ENCODE results near the gene KLF3. TPM values are rescaled to one million over a fixed set of nuclear protein-coding genes. Genes with fewer than 3 reads are reported as not detected.

The KLF3 gene
- total RNA-seq, 2 experiments from 2014 or later: 30.2 to 33.5 TPM

DNA sequence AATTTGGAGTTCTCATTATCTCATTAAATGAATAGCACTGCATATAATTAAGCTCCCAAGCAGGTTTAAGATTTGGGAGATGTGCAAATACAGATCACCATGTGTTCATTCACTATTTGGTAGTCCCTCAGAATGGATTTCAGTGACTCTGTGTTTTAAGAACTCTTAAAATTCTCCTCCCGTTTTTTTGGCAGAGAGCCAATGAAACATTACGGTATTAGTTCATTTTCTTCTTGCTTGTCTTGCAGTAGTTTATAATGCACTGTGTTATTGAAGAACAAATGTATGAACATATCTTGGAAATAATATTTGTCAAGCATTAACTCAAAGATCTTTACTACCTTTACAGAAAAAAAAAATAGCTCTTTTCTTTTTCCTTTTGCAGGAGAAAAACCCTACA lies 32.7 kb downstream of the KLF3 start:
- POLR2A ChIA-PET: no interaction called here
- H3K27me3 Mint-ChIP-seq: no peaks in the 10 kb centered on the region
- DNase-seq: no peak
- H3K36me3 Mint-ChIP-seq (ENCODE audit: low read depth): peaks cover 65% of the 10 kb centered on the region
- no peaks in the 10 kb centered on the region for H3K9me3 Mint-ChIP-seq
- CTCF ChIA-PET: interaction anchor here (1.0 to 1.2 kb wide), 2 partner anchors 28 to 501 kb away, joined by 3 read pairs; no protein-coding TSS in a partner anchor
- H3K4me3 Mint-ChIP-seq: no peak overlapping the region
- no peaks in the 10 kb centered on the region for H3K4me1 Mint-ChIP-seq
- no peak overlapping the region for H3K27ac Mint-ChIP-seq

DNA sequence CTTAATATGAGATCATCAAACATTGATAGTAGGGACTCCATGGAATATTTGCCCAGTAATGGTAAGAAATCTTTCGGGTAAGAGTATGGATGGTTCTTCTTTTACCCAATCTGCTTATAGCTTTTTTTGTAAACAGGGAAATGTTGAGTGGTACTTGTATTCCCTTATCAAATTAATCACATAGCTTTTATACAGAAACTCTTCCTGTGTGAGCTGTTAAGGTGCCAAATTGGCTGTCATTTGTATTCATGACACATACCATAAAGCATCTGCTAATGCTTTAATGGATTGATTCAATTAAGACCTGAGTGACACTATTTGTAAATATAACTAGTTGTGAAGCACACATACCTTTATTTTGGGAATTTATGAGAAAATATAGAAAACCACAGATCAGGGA lies 34.2 kb downstream of the KLF3 start:
- no peak overlapping the region for H3K4me3 Mint-ChIP-seq
- CTCF ChIA-PET: interaction anchor here (0.9 to 1.4 kb wide), 6 partner anchors 9 to 518 kb away, joined by 3 to 4 read pairs (median 3); no protein-coding TSS in a partner anchor
- H3K36me3 Mint-ChIP-seq (ENCODE audit: low read depth): peaks cover 59% of the 10 kb centered on the region
- POLR2A ChIA-PET: no interaction called here
- H3K27me3 Mint-ChIP-seq: no peaks in the 10 kb centered on the region
- H3K9me3 Mint-ChIP-seq: no peaks in the 10 kb centered on the region
- no peaks in the 10 kb centered on the region for H3K4me1 Mint-ChIP-seq
- no peak overlapping the region for H3K27ac Mint-ChIP-seq
- DNase-seq: no peak

DNA sequence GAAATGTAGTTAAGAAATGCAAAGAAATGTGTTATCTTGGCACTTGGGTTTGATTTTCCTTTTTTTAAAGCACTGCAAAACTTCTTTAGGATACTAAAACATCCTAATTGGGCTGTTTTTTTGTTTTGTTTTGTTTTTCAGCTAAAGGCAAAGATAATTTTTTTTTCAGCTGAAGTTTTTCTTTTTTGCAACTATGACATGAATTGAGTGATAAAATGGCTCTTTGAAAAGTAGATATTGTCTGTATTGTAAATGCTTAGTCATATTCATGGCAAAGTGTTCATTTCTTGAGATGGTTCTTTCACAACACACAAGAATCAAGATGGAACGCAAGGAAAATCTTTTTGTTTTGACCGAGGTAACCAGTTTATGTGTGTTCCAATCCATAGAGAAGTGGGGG lies 35.1 kb downstream of the KLF3 start:
- no peaks in the 10 kb centered on the region for H3K9me3 Mint-ChIP-seq
- H3K27ac Mint-ChIP-seq: no peak overlapping the region
- CTCF ChIA-PET: interaction anchor here (1.0 to 1.4 kb wide), 4 partner anchors 21 to 519 kb away, joined by 3 read pairs; no protein-coding TSS in a partner anchor
- H3K36me3 Mint-ChIP-seq (ENCODE audit: low read depth): peaks cover 52% of the 10 kb centered on the region
- H3K4me1 Mint-ChIP-seq: no peaks in the 10 kb centered on the region
- POLR2A ChIA-PET: no interaction called here
- no peaks in the 10 kb centered on the region for H3K27me3 Mint-ChIP-seq
- no peak for DNase-seq
- no peak overlapping the region for H3K4me3 Mint-ChIP-seq

DNA sequence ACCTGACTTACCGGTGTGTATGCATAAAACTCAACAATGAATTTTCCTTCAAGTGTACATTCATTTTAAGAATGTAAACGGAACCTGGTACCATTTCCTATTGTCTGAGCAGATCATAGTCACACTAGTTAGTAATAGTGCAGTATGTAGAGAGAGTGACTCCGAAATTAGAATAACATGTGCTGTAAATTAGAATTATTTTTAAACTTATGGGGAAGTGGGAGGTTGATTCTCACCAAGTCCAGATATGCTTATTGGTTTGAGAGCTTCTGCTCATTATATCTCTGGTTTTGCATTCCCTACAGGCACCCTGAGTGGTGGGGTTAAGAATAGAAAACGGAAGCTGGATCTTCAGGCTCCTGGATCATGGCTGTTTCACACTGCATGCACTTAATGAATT lies 39.6 kb downstream of the KLF3 start:
- H3K27me3 Mint-ChIP-seq: peaks cover 6% of the 10 kb centered on the region
- DNase-seq: no peak
- H3K36me3 Mint-ChIP-seq (ENCODE audit: low read depth): peaks cover 8% of the 10 kb centered on the region
- no peak overlapping the region for H3K4me3 Mint-ChIP-seq
- ChIA-PET POLR2A (no interaction called here), CTCF (no interaction called here)
- peaks cover 11% of the 10 kb centered on the region for H3K4me1 Mint-ChIP-seq
- H3K9me3 Mint-ChIP-seq: no peaks in the 10 kb centered on the region
- no peak overlapping the region for H3K27ac Mint-ChIP-seq

DNA sequence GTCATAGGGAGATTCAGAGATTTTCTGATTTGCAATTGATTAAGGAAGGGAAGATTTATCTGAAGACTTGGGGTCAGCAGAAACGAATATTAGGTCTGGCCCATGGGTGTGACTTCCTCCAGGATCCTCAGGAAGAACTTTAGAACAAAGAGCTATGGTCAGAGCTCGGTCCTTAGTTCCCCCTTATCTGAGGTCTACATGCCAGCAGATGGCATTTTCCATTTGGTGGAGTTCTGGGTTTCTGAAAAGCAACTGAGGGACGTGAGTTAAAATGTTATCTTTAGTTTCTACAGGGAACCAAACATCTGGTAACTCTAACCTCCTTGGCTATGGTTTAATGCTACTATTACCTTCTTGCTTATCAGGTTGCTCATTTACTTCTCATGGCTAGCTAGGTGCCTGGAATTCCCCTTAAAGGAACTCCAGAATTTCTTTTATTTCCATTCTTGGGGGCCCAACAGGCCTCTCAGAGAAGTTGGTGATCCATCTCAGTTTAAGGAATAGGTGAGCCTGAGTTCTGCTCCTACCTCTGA lies 40.7 kb downstream of the KLF3 start:
- POLR2A ChIA-PET: no interaction called here
- H3K4me1 Mint-ChIP-seq: peaks cover 11% of the 10 kb centered on the region
- H3K36me3 Mint-ChIP-seq (ENCODE audit: low read depth): no peaks in the 10 kb centered on the region
- DNase-seq: no peak
- H3K27ac Mint-ChIP-seq: no peak overlapping the region
- H3K4me3 Mint-ChIP-seq: no peak overlapping the region
- H3K27me3 Mint-ChIP-seq: peaks cover 8% of the 10 kb centered on the region
- CTCF ChIA-PET: no interaction called here
- H3K9me3 Mint-ChIP-seq: no peaks in the 10 kb centered on the region

DNA sequence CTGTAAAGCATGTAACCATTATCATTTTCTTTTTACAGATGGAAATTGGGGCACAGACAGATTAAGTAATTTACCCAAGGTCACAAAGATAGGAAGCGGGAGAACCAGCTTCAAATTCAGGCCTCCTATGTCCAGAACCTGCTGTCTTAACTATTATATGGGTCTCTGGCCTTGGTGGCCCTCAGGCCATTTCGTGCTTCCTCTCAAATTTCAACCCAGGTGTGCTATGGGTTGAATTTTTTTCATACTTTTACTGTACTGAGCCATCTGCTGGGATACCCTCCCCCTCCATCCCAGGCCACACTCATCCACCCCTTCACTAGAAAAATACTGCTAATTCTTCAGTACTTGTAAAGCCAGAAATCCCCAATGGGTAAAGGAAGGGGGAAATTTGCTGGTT lies 42.3 kb downstream of the KLF3 start:
- H3K36me3 Mint-ChIP-seq (ENCODE audit: low read depth): no peaks in the 10 kb centered on the region
- H3K4me1 Mint-ChIP-seq: peaks cover 16% of the 10 kb centered on the region
- H3K4me3 Mint-ChIP-seq: no peak overlapping the region
- ChIA-PET CTCF (interaction anchor here (1.2 kb wide), 1 partner anchor 8 kb away, joined by 3 read pairs; no protein-coding TSS in a partner anchor), POLR2A (no interaction called here)
- H3K27me3 Mint-ChIP-seq: peaks cover 9% of the 10 kb centered on the region
- H3K9me3 Mint-ChIP-seq: no peaks in the 10 kb centered on the region
- no peak overlapping the region for H3K27ac Mint-ChIP-seq
- no peak for DNase-seq

DNA sequence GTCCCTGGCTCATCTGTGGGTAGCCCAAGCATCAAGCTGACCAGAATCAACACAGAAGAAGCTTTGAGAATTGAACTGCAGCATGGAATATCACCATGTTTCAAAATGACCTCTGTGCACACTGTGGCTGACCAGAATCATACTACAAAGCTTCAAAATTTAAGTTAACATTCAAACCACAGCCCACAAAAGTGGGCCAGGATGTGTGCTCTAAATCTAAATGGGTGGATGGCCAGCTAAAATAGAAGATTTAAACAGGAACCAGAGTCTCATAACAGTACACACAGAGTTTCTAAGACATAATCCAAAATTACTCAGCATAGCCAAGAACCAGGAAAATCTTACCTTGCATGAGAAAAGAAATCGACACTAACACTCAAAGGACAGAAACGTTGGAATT lies 46.1 kb downstream of the KLF3 start:
- H3K27ac Mint-ChIP-seq: no peak overlapping the region

DNA sequence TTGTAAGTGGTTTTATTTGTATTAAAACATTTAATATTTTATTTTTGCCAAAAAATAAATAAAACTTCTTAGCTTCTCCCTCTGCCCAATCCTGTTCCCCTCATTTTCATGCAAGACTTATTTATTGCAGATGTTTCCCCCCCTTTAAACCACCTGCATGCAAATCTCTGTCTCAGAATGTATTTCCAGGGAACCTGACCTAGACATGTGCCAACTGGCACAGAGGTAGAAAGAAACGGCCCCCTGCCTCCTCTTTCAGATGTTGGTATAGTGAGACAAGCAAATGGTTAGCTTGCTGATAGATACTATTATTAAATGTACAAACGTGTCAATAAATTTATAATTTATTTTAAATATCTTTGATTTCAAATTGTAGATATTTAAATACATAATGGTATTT lies 47.1 kb downstream of the KLF3 start:
- DNase-seq: no peak
- peaks cover 11% of the 10 kb centered on the region for H3K27me3 Mint-ChIP-seq
- CTCF ChIA-PET: no interaction called here
- no peak overlapping the region for H3K4me3 Mint-ChIP-seq
- peaks cover 2% of the 10 kb centered on the region for H3K36me3 Mint-ChIP-seq (ENCODE audit: low read depth)
- H3K27ac Mint-ChIP-seq: no peak overlapping the region
- H3K9me3 Mint-ChIP-seq: peaks cover 9% of the 10 kb centered on the region
- POLR2A ChIA-PET: no interaction called here
- peaks cover 14% of the 10 kb centered on the region for H3K4me1 Mint-ChIP-seq

More for the DNA sequence above, 46.1 kb downstream of the KLF3 start:
- ChIA-PET CTCF (interaction anchor here (0.6 kb wide), 1 partner anchor 22 kb away, joined by 3 read pairs; no protein-coding TSS in a partner anchor), POLR2A (no interaction called here)
- H3K36me3 Mint-ChIP-seq (ENCODE audit: low read depth): peaks cover 2% of the 10 kb centered on the region
- H3K27me3 Mint-ChIP-seq: peaks cover 17% of the 10 kb centered on the region
- H3K4me3 Mint-ChIP-seq: no peak overlapping the region
- H3K9me3 Mint-ChIP-seq: peaks cover 9% of the 10 kb centered on the region
- H3K4me1 Mint-ChIP-seq: peaks cover 16% of the 10 kb centered on the region
- DNase-seq: no peak

DNA sequence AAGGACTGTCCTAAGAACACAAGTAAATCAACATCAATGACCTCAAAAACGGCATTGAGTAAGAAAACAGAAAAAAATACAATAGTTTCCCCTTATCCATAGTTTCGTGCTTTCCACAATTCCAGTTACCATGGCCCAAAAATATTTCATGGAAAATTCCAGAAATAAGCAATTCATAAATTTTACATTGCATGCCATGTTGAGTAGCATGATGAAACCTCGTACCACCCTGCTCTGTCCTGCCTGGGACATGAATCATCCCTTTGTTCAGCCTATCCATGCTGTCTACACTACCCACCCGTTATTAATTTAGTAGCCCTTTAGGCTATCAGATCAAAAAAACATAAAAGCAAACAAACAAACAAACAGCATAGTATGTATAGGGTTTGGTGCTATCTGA lies 51.1 kb downstream of the KLF3 start:
- CTCF ChIA-PET: interaction anchor here (1.6 kb wide), 1 partner anchor 17 kb away, joined by 3 read pairs; no protein-coding TSS in a partner anchor
- DNase-seq: no peak
- Mint-ChIP-seq H3K27ac (no peak overlapping the region), H3K9me3 (peaks cover 9% of the 10 kb centered on the region), H3K4me1 (peaks cover 4% of the 10 kb centered on the region), H3K27me3 (peaks cover 10% of the 10 kb centered on the region), H3K4me3 (no peak overlapping the region), H3K36me3 (ENCODE audit: low read depth) (peaks cover 2% of the 10 kb centered on the region)
- POLR2A ChIA-PET: no interaction called here

DNA sequence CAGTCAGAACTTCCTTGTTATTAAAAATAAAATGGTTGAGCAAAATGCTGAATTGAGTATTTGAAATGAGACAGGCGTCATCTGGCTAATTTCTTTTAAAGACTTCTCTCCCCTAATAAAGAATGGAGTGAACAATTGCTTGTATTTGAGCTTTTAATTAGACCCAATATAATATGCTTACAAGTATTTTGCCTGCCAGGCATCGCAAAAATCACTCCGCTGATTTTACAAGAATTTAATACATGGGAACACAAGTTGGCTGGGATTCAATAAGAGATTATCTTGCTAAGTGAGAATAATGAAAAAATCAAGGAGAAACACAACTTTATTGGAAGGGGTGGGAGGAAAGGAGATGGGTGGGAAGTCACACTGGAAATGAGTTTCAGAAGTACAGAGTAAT lies 52.3 kb downstream of the KLF3 start:
- ChIA-PET CTCF (interaction anchor here (0.5 to 1.6 kb wide), 2 partner anchors 18 to 467 kb away, joined by 3 read pairs; no protein-coding TSS in a partner anchor), POLR2A (no interaction called here)
- Mint-ChIP-seq H3K4me1 (no peaks in the 10 kb centered on the region), H3K9me3 (peaks cover 9% of the 10 kb centered on the region), H3K4me3 (no peak overlapping the region), H3K27ac (no peak overlapping the region), H3K36me3 (ENCODE audit: low read depth) (peaks cover 2% of the 10 kb centered on the region), H3K27me3 (peaks cover 8% of the 10 kb centered on the region)
- DNase-seq: no peak

DNA sequence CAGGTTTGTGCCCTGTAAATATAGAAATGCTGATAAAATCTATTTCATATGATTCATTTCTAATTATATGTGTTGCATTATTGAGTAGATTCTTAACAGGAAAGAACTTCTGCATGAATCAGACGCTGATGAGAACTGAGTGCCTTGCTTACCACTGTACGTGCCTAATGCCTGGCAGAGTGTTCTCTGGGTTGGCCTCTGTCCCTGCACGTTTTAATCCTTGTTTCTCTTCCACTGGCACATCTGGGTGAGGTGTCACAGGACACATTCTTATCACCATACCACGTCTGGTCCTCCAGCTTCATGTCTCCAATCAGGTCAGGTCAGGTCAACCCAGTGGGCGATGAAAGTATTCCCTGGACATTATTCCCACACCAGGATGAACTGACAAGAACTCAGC lies 53.6 kb downstream of the KLF3 start:
- Mint-ChIP-seq H3K4me1 (no peaks in the 10 kb centered on the region), H3K27ac (no peak overlapping the region), H3K27me3 (peaks cover 2% of the 10 kb centered on the region), H3K9me3 (peaks cover 3% of the 10 kb centered on the region), H3K36me3 (ENCODE audit: low read depth) (peaks cover 2% of the 10 kb centered on the region), H3K4me3 (no peak overlapping the region)
- CTCF ChIA-PET: no interaction called here
- POLR2A ChIA-PET: no interaction called here
- DNase-seq: no peak

DNA sequence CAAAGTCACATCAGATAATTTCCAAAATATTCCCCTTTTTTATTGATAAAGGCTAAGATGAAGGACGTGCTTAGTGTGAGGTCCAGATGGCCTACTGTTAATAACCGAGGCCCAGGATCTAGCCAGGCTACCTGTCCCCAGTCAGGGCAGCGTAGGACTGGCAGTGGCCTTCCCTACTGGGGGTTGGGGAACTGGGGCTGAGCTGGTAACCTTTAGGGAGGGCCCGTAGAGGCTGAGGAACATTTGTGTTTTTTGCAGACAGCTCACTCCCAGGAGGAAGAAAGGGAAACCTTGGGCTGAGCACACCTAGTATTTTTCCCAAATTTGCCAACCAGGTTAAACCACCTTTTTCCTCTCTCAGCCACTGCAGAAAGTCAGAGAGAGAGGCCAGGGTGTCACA lies 59.1 kb downstream of the KLF3 start:
- no peaks in the 10 kb centered on the region for H3K27me3 Mint-ChIP-seq
- DNase-seq: no peak
- CTCF ChIA-PET: no interaction called here

DNA sequence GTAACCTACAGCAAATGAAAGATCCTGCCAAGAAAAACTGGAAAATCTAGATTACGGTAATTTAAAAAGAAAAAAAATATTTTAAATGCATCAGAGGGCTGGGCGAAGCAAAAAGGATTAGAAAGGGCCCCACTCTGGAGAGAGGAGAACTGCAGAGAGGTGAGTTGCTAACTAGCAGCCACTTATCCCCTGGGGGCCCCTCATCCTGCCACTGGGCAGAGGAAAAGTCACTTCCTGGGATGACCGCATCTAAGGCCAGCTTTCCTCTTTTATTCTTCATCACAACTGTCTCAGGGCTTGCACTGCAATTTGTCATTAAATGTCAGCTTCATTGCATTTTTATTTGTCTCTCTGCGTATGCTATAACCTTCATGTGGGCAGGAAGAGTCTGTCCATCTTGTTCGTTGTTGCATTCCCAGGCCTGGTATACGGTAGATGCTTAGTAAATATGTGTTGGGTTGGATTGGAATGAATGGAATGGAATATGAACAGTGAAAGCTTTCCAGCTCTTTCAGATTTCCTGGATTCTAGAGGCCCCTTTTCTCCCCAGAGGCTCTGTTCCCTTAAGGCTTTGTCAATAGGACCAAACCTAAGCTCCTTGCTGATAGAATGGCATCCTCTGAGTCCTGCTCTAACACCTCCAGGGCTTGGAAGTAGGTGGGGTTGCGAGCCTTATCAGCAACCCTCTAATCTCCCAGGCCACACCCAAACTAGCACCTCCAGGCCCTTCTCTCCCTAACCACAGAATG lies 59.9 kb downstream of the KLF3 start:
- DNase-seq: no peak
- CTCF ChIA-PET: interaction anchor here (0.8 kb wide), 1 partner anchor 28 kb away, joined by 3 read pairs; no protein-coding TSS in a partner anchor
- Mint-ChIP-seq H3K27ac (no peak overlapping the region), H3K4me1 (peaks cover 17% of the 10 kb centered on the region), H3K36me3 (ENCODE audit: low read depth) (no peaks in the 10 kb centered on the region), H3K27me3 (no peaks in the 10 kb centered on the region), H3K4me3 (no peak overlapping the region), H3K9me3 (no peaks in the 10 kb centered on the region)
- POLR2A ChIA-PET: no interaction called here

More for the DNA sequence above, 59.1 kb downstream of the KLF3 start:
- POLR2A ChIA-PET: no interaction called here
- H3K4me1 Mint-ChIP-seq: peaks cover 9% of the 10 kb centered on the region
- no peaks in the 10 kb centered on the region for H3K36me3 Mint-ChIP-seq (ENCODE audit: low read depth)
- H3K4me3 Mint-ChIP-seq: no peak overlapping the region
- no peak overlapping the region for H3K27ac Mint-ChIP-seq
- H3K9me3 Mint-ChIP-seq: no peaks in the 10 kb centered on the region
